Measurements from ENCODE around the gene LRRTM4. TPM values are rescaled to one million over a fixed set of nuclear protein-coding genes. Genes with fewer than 3 reads are reported as not detected.
"Not testable (repeated sequence)": the region's sequence is repeated elsewhere in the genome, so short reads cannot be mapped to it uniquely, and the experiment has no call there.

The LRRTM4 gene
- polyA plus RNA-seq, 12 donors = 0.23 to 3.3 (median 0.52) TPM; not detected in 2

DNA sequence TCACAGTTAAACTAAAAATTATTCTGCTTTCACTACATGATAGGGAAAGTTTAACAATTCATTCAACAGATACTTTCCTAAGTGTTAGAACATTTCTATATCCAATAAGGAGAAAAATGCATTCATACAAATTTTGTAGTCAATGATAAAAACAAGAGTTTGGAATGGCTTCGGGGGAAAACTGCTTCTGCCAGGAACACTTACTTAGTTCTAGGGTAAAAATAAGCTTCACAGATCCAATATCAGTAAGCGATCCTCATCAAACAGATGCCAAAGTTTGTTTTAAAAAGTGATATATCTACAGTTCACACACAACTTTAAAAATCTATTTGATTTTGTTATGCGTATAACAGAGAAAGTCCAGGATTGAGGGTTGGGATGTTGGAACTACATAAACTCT is 199.7 kb downstream of the LRRTM4 start:
- DNase-seq = peak; percentile 3

GRCh38 chr2:77314721-77315120 is 207.5 kb downstream of the LRRTM4 start:
- no peak for DNase-seq

DNA sequence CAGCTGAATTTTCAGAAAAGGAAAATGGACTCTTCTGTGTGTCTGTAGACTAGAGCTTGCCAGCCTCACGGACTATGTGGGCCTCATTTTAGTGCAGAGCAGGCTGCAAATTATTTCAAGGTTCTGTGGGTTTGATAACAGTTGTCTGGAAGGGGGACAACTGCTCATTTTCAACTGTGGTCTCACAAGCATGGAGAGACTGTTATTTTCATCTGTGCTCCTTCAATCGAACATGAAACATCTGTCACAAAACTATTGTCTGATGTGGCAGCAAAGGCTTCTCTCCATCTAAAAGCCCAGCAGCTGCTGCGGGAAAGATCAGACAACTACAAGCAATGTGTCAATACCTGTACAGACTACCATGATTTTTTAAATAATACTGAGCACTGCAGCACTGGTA is 211.8 kb downstream of the LRRTM4 start:
- DNase-seq = no peak

- no peak for DNase-seq
These were observed 212.5 kb downstream of the LRRTM4 start for GRCh38 chr2:77309725-77310124.

- DNase-seq = no peak
These were observed 220.7 kb downstream of the LRRTM4 start for GRCh38 chr2:77301441-77301840.

DNA sequence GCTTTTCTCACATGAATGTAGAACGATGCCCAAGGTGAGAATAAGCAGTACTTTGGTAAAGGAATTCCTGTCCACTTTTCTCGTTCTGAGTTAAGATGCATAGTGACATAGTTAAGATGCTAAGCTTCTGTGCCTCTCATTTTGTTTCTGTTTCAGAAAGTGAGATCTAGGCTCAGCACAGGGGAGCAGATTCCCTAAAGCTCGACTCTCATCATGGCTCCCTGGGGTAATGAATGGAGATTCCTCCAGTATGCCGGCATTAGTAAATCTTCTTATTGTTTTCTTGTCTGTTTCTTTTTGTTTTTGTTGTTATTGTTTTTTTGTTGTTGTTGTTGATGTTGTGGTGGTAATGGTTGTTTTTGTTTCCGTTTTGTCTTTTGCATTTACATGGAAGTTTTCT is 225.4 kb downstream of the LRRTM4 start:
- no peak for DNase-seq

GRCh38 chr2:77294474-77294873 is 227.7 kb downstream of the LRRTM4 start:
- no peak for DNase-seq

DNA sequence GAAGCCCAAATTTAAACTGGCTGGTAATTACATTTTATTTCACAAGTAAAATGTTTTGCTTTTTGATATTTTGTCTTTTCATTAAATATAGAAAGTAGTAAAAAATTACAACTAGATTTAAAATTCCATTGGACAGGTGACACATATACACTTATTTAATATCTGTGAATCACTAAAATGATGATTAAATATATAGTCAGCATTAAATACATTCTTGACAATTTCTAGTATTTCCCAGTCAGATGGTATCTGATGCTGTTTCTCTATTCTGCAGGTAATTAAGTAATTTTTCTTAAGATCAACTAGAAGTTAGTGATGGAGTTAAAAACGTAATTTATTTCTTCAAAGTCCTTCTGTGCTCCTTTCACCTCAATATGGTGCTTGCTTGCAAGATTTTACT is 237.8 kb downstream of the LRRTM4 start:
- no peak for DNase-seq

- DNase-seq = no peak
These were observed 250.9 kb downstream of the LRRTM4 start for GRCh38 chr2:77271262-77271661.

DNA sequence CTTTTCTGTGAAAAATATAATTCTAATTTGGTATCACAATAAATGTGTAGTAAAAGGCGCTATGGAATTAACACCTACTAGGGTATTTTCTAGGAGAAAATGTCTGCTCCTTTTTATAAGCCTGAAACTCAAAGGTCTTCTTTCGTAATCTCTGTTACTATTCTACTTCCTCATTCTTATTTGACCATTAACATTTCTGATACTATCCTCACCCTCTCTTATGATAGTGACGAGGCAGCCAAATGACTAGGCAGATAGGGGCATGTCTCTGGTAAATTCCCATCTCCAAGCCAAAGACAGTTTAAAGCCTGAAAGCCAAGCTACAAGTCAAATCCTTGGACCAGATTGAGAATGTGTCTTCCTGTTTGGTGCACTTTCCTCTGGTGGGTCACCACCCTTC is 251.7 kb downstream of the LRRTM4 start:
- no peak for DNase-seq

DNA sequence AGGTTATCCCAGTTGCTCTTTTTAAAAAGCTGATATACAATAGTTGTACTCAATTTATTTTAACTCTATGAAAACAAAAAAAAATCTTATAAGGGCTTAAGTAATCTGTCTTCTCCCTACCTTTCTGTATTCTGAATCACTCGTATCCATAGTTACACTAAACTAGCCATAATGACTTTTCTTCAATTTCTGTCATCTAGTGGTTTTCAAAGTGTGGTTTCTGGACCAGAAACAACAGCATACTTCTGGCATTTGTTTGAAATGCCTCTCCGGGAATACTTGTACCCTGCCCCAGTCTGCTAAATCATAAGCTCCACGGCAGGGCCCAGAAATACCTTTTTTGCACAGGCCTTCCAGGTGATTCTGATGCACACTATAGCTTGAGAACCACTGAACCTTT is 253.6 kb downstream of the LRRTM4 start:
- no peak for DNase-seq

DNA sequence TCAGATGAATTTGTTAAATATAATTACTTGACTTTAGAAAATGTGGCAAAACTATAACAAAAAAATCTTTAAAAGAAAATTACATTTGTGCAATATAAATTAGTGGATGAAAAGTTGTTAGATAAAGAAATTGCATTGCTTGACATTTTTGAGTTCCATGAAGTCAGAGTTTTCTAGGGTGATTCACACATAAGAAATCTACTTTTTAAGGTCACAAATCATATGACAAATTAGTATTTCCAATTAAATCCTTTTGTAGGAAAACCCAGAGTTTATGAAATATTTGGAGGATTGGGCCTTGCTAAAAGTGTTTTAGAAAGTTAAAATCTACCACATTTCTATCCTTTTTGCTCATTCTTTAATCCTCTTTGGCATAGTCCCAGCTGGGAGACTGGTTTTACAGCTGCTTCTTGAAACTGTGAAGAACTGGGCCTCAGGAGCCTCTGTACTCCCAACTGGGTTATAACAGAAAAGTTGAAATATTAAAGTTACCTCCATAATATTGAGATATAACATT is 289.2 kb downstream of the LRRTM4 start:
- DNase-seq = no peak

GRCh38 chr2:77228391-77228790 is 293.8 kb downstream of the LRRTM4 start:
- DNase-seq = peak; percentile 2

- no peak for DNase-seq
These were observed 311.5 kb downstream of the LRRTM4 start for GRCh38 chr2:77210725-77211124.

DNA sequence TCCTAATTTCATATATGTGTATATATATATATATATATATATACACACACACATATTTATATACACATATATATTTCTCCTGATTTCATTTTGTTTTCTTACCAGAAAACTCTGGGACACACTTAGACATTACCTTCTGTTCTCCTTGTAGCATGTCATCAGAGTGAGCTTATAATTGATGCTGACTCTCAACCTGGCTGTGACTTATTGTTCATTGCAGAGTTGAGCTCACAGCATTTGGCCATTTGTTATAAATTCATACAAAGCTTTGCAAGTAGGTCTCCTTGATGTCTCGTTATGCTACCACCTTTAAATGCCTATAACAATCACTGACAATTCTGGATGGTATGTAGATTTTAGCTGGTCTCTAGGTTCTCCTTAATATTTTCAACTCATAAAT is 314.8 kb downstream of the LRRTM4 start:
- DNase-seq = no peak

DNA sequence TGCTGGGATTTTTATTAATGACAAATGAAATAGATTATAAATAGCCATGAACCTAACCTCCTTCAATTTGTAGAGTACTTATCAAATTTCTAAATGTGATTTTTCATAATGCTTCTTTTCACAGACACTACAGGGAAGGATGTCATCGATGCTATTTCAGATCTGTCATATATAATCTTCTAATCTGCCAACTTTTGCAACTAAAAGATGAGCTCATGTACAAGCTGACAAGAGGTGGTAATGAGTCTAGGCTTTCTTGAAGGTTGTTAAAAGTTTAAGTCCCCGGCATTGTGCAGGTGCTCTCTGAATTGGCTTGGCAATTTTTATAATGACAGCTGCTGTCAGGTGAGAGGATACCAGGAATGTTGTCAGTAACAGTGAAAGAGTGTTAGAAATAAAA is 320.4 kb downstream of the LRRTM4 start:
- no peak for DNase-seq

DNA sequence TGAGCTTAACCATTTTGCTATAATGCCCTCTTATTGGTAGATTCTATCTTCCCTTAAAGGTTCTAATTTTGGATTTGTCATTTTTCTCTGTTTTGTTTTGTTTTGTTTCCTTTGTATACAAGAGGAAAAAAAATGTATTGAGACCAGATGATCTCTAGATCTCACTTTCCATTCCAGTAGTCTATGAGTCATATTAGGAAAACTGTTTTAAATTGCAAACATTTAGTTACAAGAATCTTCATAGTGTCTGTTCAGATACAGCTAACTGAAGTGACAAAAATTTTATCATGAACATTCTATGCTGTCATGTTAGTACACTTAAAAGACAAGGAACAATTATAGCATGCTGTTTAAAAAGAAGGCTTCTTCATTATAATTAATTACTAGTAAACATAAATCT is 322.8 kb downstream of the LRRTM4 start:
- DNase-seq = no peak

DNA sequence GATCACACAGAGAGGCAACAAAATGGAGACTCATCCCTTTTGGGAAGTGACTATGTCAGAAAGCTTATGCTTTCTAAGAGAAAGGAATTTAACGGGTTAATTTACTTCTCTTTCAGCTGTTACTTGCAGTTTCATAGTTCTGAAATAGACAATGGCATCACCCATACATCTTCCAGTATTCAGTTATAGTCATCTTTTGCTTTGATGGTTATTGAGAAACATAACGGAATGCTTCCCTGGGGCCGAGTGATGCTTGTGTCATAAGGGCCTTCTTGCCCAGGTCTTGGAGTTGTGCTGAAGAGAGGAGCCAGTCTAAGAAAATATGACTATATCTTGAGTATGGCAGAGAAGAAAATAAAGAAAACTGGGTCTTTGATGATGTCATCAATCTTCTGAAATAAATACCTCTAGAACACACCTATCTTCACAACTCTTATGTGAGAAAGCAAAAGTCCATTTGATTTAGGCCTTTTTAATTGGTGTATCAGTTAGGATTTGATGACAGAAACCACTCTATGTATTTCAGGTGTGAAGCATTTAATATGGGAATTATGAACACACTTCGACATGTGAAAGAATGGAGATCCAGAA is 328.2 kb downstream of the LRRTM4 start:
- no peak for DNase-seq

DNA sequence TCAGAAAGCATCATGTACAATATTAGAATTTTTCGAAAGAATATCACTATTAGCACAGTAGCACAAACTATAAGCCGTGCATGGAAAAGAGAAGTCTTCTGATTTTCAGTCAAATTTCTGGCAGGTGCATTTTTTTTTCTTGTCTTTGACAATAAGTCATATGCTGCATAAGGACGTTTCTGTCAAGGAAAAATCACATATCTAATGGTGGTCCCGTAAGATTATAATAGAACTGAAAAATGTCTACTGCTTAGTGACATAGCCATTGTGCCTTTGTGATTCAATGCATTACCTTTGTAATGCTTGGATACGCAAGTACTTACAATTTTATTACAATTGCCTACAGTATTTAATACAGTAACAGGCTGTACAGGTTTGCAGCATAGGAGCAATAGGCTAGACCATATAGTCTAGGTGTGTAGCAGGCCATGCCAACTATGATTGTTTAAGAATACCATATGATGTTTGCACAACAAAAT is 329.3 kb downstream of the LRRTM4 start:
- no peak for DNase-seq

DNA sequence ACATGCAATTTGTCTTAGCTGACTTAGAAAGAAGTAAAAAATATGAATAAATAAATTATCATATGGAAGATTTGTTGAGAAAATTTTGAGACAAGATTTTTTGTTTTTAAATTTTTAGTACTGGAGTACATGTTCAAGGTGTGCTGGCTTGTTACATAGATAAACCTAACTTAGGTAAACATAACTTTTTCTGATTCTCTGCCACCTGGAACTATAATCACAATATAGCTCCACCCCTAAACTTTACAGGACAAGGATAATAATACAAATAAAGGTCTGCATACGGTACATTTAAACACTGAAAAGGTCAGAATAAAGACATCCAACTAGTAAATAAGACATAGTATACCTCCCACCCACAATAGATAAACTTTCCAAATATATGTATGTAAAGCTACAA is 330.5 kb downstream of the LRRTM4 start:
- DNase-seq = no peak

- DNase-seq = no peak
These were observed 331.3 kb downstream of the LRRTM4 start for GRCh38 chr2:77190721-77191346.

- no peak for DNase-seq
These were observed 337.1 kb downstream of the LRRTM4 start for GRCh38 chr2:77185052-77185451.

DNA sequence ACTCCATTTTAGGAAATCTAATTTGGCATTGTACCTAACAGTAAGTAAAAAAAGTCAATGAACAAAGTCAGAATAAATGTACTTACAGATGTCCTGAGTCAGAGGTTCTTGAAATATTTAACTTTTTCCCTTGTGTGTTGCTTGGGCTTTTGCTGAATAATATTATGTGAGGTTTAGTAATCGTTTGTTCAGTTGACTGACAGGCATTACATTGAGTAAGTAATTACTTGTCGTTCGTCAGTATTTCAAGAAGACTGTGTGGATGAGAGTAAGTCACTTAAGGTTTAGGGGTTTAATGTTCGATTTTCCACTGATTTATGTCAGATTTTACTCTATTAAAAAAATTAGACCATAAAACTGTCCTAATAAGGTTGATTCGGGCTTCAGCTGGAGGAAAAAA is 342.9 kb downstream of the LRRTM4 start:
- no peak for DNase-seq

GRCh38 chr2:77175266-77175780 is 346.9 kb downstream of the LRRTM4 start:
- DNase-seq = not testable (repeated sequence)

Data from muscle of arm (tissue), 12 donors.